GM21529 (cell line): ENCODE results near the gene TMEM52B.
A peak's percentile ranks its signal among the peaks of the same experiment; 100 is the strongest.
"Not testable (repeated sequence)": the region's sequence is repeated elsewhere in the genome, so short reads cannot be mapped to it uniquely, and the experiment has no call there.

Source experiments
- ATAC-seq: cut with Tn5 transposase; IDR thresholded peaks from one replicate; pipeline ENCODE4 v1.9.1; 2021; ENCODE audit not compliant: unreplicated experiment

TMEM52B gene

DNA sequence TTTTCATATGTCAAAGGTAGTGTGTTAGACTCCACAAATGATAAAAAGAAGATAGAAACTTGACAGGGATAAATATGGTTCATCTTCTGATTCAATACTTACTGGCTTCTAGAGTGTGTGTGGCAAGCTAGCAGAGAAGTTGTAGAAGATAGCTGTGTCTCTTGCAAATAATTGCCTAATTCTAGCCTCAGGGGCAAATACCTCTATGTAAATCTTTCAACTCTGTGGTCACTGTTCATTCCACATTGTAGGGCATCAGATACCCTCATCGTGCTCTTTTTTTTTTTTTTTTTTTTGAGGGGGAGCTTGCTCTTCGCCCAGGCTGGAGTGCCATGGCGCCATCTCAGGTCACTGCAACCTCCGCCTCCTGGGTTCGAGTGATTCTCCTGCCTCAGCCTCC is 8.6 kb upstream of the TMEM52B start:
- ATAC-seq, result no peak

DNA sequence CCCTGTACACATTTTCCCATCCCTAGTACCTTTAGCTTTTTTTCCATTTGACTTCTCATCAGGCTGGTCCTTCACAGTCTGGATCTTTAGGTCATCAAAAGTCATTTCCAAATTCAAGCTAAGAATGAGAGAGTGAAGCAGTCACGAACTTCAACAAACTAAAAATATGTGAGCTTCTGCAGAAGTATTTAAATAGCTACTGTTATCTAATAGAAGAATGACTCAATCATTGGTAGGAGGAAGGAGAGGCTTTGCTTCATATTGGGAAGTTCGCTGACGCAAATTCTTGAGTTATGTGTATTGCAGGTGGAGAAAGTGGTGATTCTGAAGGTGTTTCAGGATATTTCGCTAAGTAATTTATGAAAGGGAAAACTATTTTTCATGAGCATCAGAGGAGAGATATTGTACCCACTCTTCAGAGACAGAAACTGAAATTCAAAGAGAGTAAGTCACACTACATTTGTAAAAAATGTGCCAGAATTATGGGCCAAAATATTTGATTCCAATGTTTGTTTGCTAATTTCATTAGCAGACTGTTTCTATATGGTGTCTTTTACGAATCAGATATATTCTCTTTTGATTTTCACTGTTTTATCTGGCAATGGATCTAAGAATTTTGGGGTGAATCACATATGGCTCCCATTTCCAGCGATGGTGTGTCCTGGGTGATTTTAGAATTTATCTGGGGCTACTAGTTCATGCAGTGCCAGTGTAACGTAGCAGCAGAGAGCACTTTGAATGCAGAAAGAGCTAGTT is 6.7 kb upstream of the TMEM52B start, which contains the start of gene OLR1:
OLR1 (minus strand) TSS at position 160 of the 756 bp plus-strand sequence; CDS start at position 105, 55 bp downstream.
- ATAC-seq, result no peak

DNA sequence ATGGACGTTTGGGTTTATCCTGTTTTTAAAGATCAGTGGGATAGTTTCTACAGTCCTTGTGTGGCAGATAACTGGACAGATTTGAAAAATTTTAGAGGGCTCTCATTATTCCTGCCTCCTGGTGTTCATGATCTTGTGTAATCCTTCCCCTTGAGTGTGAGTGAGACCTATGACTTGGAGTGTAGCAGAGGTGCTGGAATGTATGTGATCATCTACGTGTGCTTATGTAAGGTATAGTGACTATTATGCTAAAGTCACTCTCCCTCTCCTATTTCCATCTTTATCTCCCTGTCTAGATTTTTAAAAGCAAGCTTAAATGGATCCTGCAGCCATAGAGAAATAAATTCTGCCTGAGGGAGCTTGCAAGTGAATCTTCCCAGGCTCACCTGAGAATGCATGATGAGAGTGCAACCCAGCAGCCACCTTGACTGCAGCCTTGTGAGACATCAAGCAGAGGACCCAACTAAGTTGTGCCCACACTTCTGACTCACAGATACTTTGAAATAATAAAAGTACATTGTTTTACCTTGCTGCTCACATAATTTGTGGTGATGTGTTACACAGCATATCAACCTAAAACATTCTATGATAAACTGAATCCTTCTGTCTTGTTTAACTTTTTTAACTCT is 3.7 kb upstream of the TMEM52B start:
- ATAC-seq, result no peak

DNA sequence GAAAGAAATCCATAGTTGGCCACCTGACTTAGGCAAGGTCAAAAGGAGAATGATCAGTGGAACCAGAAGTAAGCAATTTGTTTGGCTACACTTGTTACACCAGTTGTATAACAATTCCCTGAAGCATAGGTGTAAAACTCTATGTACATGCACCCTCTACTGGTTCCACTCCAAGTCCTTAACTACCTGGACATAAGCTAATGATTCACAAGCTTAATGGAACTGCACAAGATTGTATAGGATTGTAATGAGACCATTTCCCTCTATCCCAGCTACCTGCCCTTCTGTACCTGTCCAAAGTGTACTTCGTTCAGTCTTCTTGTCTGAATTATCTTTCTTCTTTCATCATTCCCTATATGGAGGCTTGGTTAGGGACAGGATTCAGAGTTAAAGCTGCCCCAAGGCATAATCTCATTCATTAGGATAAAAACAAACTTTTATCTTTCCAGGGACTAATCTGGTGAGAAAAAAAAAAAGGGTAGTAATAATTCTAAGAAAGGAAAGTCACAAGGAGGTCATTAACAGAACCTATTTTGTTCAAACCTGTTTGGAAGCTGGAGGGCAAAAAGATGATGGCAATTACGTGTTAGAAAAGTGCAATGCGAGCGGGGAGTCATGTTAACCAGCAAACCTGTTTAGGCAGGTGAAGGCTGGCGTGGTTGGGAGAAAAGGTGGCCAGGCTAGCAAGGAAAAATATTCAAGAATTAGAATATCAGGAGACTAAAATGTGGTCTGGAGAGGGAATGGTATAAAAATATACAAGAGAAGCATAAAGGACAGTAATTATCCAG is 2.8 kb upstream of the TMEM52B start:
- no peak for ATAC-seq

DNA sequence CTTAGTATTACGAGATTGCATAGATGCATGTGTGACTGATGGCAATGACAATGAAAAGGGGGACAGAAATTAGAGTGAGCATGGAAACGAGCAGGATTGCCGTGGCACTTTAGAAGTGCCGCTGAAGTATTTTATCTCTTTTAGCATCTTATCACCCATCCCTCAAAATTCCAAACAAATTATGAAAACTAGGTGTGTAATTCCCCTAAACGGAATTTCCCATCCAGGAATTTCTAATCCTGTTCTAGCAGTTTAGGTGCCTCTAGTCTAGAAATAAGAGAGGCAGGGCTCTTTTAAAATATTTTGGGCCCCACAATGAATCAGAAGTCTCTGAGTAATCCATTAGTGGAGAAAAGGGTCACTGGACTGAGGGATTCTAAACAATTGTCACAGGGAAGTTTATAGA is 947 bp downstream of the TMEM52B start:
- ATAC-seq, result no peak

DNA sequence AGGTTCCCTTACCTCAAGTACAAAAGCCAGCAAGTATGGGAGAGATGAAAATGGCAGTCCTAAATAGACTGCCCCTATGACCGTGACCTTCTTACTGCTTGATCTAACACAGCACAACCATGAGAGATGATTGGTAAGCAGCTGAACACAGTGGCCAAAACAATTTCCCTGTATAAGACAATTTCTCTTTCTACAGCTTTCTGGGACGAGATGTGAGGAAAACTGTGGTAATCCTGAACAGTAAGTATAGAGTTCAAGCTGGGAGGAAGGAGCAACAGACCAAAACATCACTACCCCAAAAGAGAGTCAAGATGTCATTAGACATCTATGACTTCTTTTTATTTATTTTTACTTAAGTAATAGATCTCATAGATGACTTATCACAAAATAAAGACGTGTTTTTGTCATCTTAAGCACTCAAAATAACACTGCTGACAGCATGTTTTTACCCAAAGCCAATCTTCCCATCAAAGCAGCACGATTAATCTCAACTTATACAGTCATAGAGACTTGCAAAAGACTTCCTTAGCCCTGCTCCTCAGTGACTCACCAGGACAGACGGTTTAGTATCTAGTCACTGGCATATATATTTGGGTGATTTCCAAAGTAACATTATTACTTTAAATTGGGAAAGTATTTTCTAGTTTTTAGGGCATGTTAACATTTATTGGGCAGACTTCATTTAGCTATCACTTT is 3.7 kb downstream of the TMEM52B start:
- no peak for ATAC-seq

DNA sequence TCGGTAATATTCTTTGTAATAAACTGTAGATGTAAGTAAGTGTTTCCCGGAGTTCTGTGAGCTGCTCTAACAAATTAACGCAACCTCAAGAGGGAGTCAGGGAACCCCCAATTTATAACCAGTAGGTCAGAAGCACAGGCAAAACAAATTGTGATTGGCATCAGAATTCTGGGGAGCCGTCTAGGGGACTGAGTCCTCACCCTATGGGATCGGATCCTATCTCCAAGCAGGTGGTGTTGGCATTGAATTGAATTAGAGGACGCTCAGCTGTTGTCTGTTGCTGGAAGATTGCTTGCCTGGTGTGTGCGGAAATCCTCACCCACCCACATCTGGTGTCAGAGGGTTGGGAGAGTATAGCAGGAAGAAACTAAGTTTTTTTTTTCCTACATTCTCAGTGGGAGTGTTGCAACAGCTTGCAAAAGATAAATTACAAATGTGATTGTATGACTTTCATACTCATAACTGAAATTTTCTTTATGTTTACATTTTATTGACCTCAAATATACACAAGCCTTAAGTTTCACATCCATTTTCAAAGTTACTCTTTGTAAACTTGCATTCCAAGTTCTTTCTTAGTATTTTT is 5.5 kb downstream of the TMEM52B start:
- no peak for ATAC-seq

DNA sequence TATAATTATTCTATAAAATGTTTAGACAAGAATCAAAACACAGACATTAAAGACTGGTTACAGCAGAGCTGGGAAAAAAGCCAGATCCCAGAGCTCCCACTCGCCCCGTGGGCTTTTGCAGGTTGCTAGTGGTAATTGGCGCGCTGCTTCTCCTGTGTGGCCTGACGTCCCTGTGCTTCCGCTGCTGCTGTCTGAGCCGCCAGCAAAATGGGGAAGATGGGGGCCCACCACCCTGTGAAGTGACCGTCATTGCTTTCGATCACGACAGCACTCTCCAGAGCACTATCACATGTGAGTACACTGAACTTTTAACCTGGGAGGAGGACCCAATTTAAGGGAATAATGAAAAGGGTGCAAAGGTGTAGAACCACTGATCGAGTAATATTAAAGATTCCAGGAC is 7.5 kb downstream of the TMEM52B start:
- ATAC-seq, result no peak

DNA sequence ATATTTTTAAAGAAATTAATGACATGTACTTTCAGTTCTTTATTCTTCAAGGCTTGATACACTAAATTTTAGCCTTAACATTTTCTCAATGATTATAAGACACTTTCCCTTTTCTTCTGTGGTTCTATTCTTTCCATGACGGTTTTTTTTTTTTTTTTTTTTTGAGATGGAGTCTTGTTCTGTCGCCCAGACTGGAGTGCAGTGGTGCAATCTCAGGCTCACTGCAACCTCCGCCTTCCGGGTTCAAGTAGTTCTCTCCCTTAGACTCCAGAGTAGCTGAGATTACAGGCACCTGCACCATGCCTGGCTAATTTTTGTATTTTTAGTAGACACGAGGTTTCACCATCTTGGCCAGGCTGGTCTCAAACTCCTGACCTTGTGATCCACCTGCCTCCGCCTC is 8.1 kb downstream of the TMEM52B start:
- not testable (repeated sequence) for ATAC-seq

DNA sequence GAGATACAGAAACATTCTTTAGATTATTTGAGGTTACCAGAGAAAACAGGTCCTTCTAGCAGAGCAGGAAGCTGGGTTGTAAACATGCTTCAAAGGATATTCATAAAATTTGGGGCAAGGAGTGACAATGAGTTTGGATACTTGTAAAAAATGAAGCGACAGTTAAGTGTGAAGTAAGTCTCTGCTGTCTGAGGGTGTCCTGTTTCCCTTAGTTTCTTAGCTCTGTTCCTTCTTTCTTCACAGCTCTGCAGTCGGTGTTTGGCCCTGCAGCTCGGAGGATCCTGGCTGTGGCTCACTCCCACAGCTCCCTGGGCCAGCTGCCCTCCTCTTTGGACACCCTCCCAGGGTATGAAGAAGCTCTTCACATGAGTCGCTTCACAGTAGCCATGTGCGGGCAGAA is 10.8 kb downstream of the TMEM52B start:
- no peak for ATAC-seq

DNA sequence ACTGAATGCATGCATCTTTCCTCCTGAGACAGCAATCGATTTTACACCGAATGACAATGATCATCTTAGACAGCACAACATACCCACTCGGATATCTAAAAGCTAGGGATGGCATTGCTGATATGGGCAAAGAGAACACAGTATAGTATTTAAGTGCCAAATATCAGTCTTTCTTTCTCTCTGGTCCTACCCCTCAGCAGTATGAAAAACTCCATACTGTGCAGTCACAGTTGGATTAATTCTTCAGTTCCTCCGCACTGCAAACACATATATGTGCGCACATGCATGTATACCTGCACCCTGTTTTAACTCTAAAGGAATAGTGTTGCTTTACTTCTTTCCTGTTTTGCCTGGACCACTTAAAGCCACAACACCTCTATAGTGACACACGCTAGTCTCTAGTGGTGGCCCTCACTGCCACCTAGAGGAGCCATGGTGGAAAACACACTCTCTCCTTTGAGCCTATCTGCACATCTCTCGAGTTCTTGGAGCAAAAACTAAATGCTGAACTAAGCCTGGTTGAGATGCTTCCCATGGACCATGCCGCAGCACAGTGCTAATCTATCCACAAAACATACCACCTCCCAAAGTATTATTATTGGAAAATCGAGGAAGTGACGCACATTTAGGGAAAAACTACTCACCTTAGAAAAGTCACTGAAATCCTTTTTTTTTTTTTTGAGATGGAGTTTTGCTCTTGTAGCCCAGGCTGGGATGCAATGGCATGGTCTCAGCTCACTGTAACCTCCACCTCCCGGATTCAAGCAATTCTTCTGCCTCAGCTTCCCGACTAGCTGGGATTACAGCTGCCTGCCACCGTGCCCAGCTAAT is 11.9 kb downstream of the TMEM52B start:
- ATAC-seq, result peak; percentile 82

DNA sequence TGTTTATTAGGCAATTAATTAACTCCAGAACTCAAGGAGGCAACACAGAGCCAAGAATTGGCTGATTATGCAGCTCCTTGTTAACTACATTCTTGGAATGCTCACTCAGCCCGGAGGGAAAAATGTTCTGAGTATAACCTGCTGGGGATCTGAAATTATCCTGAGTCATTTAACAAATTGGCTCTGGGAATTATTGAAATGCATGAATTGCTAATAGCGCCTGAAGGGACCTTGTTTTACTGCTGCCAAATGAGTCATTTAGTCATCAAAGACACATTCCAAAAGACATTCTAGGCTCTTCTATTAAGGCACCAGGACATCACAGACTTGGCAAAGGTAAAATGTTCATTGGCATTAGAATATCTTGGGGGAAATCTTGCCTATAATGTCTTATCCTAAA is 13.0 kb downstream of the TMEM52B start:
- ATAC-seq, result no peak

DNA sequence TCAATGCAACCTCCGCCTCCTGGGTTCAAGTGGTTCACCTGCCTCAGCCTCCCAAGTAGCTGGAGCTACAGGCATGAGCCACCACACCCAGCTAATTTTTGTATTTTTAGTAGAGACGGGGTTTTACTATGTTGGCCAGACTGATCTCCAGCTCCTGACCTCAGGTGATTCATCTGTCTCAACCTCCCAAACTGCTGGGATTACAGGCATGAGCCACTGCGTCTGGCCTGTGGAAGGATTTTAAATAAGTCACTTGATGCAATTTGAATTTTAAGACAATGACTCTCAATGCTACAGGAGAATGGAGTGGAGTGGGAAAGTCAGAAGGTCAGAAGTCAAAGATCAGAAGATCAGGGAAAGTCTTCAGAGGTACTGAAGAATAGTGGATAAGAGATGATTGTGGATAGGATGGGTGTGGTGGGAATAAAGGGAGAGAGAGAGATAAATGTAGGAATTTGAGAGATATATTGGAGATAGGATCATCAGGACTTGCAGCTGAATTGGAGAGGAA is 15.4 kb downstream of the TMEM52B start:
- no peak for ATAC-seq

DNA sequence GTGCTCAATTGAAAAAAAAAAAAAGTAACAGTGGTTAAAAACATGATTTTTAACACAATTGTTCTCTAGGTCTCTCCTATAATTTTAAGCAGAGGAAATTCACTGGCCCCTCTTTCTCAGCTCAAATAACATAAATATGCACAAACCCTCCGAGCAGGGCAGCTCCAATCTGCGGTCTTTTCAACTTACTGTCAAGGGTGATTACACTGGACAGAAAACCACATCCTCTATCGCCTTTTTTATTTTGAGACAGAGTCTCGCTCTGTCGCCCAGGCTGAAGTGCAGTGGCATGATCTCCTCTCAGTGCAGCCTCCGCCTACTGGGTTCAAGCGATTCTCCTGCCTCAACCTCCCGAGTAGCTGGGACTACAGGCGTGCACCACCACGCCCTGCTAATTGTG is 17.4 kb downstream of the TMEM52B start:
- peak; percentile 88 for ATAC-seq

DNA sequence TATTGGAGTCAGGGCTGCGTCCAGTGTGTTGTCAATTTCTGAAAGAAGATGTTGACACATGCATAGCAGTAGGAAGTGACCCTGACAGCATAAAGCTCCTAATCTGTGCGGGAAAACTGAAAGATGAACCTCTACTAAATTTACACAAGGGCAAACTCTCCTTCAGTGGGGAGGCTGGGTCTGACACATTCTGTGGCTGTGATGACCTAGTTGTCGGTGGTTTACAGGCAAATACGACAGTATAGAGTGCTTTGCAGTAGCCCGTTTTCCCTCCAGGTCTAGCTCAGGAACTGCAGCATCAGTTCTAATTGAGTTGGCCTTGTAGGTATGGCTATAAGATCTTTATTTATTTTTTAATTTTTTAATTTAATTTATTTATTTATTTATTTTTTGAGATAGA is 19.0 kb downstream of the TMEM52B start:
- ATAC-seq, result no peak

DNA sequence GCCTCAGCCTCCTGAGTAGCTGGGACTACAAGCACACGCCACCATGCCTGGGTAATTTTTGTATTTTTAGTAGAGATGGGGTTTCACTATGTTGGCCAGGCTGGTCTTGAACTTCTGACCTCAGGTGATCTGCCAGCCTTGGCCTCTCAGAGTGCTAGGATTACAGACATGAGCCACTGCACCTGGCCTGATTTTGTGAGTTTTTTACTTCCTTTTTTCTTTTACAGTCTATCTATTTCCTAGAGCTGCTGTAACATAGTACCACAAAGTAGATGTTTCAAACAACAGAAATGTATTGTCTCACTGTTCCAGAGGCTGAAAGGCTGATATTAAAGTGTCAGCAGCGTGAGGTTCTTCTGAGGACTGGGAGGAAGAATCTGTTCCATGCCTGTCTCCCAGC is 25.7 kb downstream of the TMEM52B start:
- not testable (repeated sequence) for ATAC-seq

DNA sequence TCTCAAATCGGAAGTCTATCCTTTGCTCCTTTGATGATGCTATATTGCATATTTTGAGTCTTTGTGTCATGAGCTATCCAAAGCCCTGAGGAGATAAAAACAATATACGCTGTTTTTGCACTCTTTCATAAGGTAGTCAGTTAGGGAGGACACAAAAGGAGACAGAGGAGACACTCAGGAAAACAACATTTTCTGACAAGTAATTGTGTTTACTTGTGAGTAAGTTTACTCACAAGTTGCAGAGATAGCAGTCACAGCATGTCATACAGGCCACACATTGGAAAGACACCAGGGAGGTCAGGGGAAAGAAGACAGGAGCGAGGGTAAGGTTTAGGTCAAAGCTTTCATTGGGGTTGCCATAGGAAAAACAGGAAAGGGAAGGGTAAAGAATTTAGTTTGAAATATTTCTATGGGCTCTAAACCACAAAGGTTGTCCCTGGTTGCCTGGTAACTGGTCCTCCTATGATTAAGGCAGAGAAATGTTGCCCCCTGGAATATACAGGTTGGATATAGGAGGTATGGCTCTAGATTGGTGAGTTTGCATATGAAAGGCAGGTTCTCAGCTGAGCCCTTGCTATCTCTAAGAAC is 26.5 kb downstream of the TMEM52B start:
- ATAC-seq, result no peak

DNA sequence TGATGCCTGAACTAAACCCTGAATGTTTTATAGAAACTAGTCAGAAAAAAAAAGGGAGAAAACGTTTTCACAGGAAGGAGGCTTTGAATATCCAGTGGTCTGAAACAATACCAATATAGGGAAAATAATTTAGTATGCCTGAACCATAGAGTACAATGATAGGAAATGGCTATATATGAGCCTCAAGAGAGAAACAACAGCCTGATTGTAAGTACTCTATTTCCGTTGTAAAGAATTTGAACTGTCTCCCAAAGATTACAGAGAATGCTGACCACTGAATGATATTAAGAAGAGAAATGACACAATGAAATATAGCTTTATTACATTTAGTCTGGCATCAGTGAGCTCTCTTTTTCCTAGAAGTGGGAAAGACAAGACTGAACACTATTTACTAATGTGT is 28.3 kb downstream of the TMEM52B start:
- ATAC-seq, result no peak

DNA sequence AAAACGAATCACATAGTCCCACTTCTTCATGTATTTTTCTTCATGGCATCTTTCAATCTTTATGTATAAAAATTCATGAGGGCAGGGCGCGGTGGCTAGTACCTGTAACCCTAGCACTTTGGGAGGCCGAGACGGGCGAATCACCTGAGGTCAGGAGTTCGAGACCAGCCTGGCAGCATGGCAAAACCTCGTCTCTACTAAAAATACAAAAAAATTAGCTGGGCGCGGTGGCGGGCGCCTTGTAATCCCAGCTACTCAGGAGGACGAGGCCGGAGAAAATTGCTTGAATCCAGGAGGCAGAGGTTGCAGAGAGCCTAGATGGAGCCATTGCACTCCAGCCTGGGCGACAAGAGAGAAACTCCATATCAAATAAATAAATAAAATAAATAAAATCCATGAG is 31.4 kb downstream of the TMEM52B start:
- ATAC-seq, result no peak
